H1 (cell line): ENCODE data around the gene AFF1. TPM values are rescaled to one million over a fixed set of nuclear protein-coding genes. Genes with fewer than 3 reads are reported as not detected.

Experiments
- CTCF ChIA-PET: fragments of 300-600 bp; sonication (Branson Sonifier 250); formaldehyde crosslinking; loops from one replicate; lab custom pipeline; 2021; ENCODE audit not compliant: partially characterized antibody; lab: Charles Lee
- POLR2A ChIA-PET: fragments of 300-600 bp; sonication (Branson Sonifier 250); formaldehyde crosslinking; loops from one replicate; lab custom pipeline; 2021; ENCODE audit warnings: inconsistent platforms; ENCODE audit not compliant: partially characterized antibody; lab: Charles Lee
- DNase-seq, 2 experiments: peaks; one replicate each; pipeline versions ENCODE4 v3.0.0 to v3.0.0-alpha.2; 2010 to 2022; ENCODE audit warnings: low spot score in 2 of 2, low read depth in 1 of 2, mixed read lengths in 1 of 2
- FAIRE-seq: peaks from 2 replicates; lab custom pipeline; 2011; peaks lifted over from hg19 to GRCh38; lab: Jason Lieb, UNC
- H2AFZ ChIP-seq: 2 replicates; pipeline ENCODE4 v1.8.1; 2012; ENCODE audit warnings: low read length, inconsistent platforms
- H2AK5ac ChIP-seq: 2 replicates; pipeline ENCODE4 v1.6.1; 2013; ENCODE audit warnings: low read depth, low read length
- H2BK120ac ChIP-seq: replicated peaks from 2 replicates; pipeline ENCODE3; 2013; ENCODE audit warnings: low read depth, low read length, inconsistent platforms
- H2BK12ac ChIP-seq: 2 replicates; pipeline ENCODE4 v1.6.1; 2013; ENCODE audit warnings: low read depth, low read length
- H2BK15ac ChIP-seq: 2 replicates; pipeline ENCODE4 v1.6.1; 2013; ENCODE audit warnings: low read length
- H2BK20ac ChIP-seq: 2 replicates; pipeline ENCODE4 v1.6.1; 2013; ENCODE audit warnings: low read length
- H2BK5ac ChIP-seq: 2 replicates; pipeline ENCODE4 v1.6.1; 2013; ENCODE audit warnings: low read depth, low read length
- H3K14ac ChIP-seq: 2 replicates; pipeline ENCODE4 v1.6.1; 2013; ENCODE audit warnings: inconsistent platforms; ENCODE audit not compliant: insufficient read length
- H3K18ac ChIP-seq: 2 replicates; pipeline ENCODE4 v1.6.1; 2013; ENCODE audit warnings: low read length; ENCODE audit errors: extremely low read depth
- H3K23ac ChIP-seq: 2 replicates; pipeline ENCODE4 v1.6.1; 2013; ENCODE audit warnings: inconsistent platforms; ENCODE audit not compliant: insufficient read length
- H3K23me2 ChIP-seq: 2 replicates; pipeline ENCODE4 v1.6.1; 2013; ENCODE audit warnings: low read depth, low read length
- H3K27ac ChIP-seq: 2 replicates; pipeline ENCODE4 v1.6.1; 2011; ENCODE audit warnings: low read depth, low read length, inconsistent platforms
- H3K27me3 ChIP-seq, 4 experiments: replicated peaks in 1 of 4; 1 replicate in 1 of 4; 2 replicates in 3 of 4; pipeline versions ENCODE4 v1.6.1 to v1.8.1; 2011 to 2013; ENCODE audit warnings: low read length in 3 of 4, mild to moderate bottlenecking in 3 of 4, inconsistent platforms in 2 of 4, mixed read lengths in 2 of 4, moderate library complexity in 1 of 4; ENCODE audit not compliant: control insufficient read depth in 3 of 4, insufficient read depth in 3 of 4; ENCODE audit errors: extremely low read depth in 1 of 4
- H3K36me3 ChIP-seq, 4 experiments: 2 replicates each; pipeline versions ENCODE4 v1.6.1 to v1.8.1; 2011 to 2013; ENCODE audit warnings: mild to moderate bottlenecking in 4 of 4, low read length in 3 of 4, moderate library complexity in 2 of 4, control low read depth in 1 of 4, inconsistent platforms in 1 of 4; ENCODE audit not compliant: insufficient read depth in 4 of 4, control insufficient read depth in 2 of 4
- H3K4ac ChIP-seq: replicated peaks from 2 replicates; pipeline ENCODE3; 2013; ENCODE audit warnings: low read length, low read depth, mixed read lengths, inconsistent platforms; ENCODE audit not compliant: insufficient read length
- H3K4me1 ChIP-seq, 4 experiments: replicated peaks in 1 of 4; 1 replicate in 1 of 4; 2 replicates in 3 of 4; pipeline versions ENCODE4 v1.6.1 to v1.8.1; 2011 to 2013; ENCODE audit warnings: low read length in 3 of 4, inconsistent platforms in 2 of 4, mixed read lengths in 1 of 4; ENCODE audit not compliant: insufficient read depth in 4 of 4, control insufficient read depth in 3 of 4
- H3K4me2 ChIP-seq, 2 experiments: 2 replicates each; pipeline versions ENCODE4 v1.6.1 to v1.8.1; 2011 to 2013; ENCODE audit warnings: low read depth in 2 of 2, low read length in 2 of 2, control low read depth in 1 of 2, inconsistent platforms in 1 of 2, mild to moderate bottlenecking in 1 of 2; ENCODE audit not compliant: insufficient read depth in 1 of 2
- H3K4me3 ChIP-seq, 4 experiments: fragments of 200-600, 300-600 bp in 1 of 4; sonication (generic), shearing (Covaris generic), sonication (Bioruptor Twin) in 1 of 4; 2 replicates each; pipeline versions ENCODE4 v1.5.1 to v1.8.1; 2011 to 2016; ENCODE audit warnings: low read length in 4 of 4, low read depth in 3 of 4, control low read depth in 2 of 4, inconsistent platforms in 2 of 4, mild to moderate bottlenecking in 2 of 4, mixed read lengths in 1 of 4, moderate library complexity in 1 of 4; ENCODE audit not compliant: insufficient read depth in 2 of 4; ENCODE audit errors: extremely low read depth in 1 of 4
- H3K56ac ChIP-seq: replicated peaks from 2 replicates; pipeline ENCODE3; 2013; ENCODE audit warnings: low read depth, mild to moderate bottlenecking, mixed read lengths, low read length, inconsistent platforms; ENCODE audit not compliant: insufficient read length
- H3K79me1 ChIP-seq: 2 replicates; pipeline ENCODE4 v1.6.1; 2013; ENCODE audit warnings: low read depth, low read length, control low read depth
- H3K79me2 ChIP-seq, 2 experiments: 2 replicates each; pipeline versions ENCODE4 v1.6.1 to v1.8.1; 2012 to 2013; ENCODE audit warnings: low read length in 2 of 2, mild to moderate bottlenecking in 2 of 2, inconsistent platforms in 1 of 2; ENCODE audit not compliant: insufficient read depth in 2 of 2, control insufficient read depth in 1 of 2
- H3K9ac ChIP-seq, 4 experiments: replicated peaks in 1 of 4; 1 replicate in 1 of 4; 2 replicates in 3 of 4; pipeline versions ENCODE4 v1.6.1 to v1.8.1; 2011 to 2013; ENCODE audit warnings: low read depth in 3 of 4, low read length in 3 of 4, control low read depth in 2 of 4, mild to moderate bottlenecking in 2 of 4, moderate library complexity in 2 of 4, inconsistent platforms in 1 of 4; ENCODE audit errors: extremely low read depth in 1 of 4
- H3K9me3 ChIP-seq, 2 experiments: 2 replicates each; pipeline versions ENCODE4 v1.6.1 to v1.8.1; 2012 to 2013; ENCODE audit warnings: mild to moderate bottlenecking in 2 of 2, moderate library complexity in 2 of 2, control low read depth in 1 of 2, inconsistent platforms in 1 of 2, low read depth in 1 of 2, low read length in 1 of 2, mixed read lengths in 1 of 2; ENCODE audit not compliant: insufficient read depth in 2 of 2
- H4K20me1 ChIP-seq, 2 experiments: replicated peaks in 1 of 2; 2 replicates each; pipeline versions ENCODE3 to v1.8.1; 2011 to 2013; ENCODE audit warnings: inconsistent platforms in 2 of 2, low read length in 2 of 2, mild to moderate bottlenecking in 1 of 2; ENCODE audit not compliant: insufficient read depth in 2 of 2, control insufficient read depth in 1 of 2
- H4K5ac ChIP-seq: 2 replicates; pipeline ENCODE4 v1.6.1; 2013; ENCODE audit warnings: low read length, low read depth, mixed read lengths, inconsistent platforms; ENCODE audit not compliant: insufficient read length
- H4K8ac ChIP-seq: 2 replicates; pipeline ENCODE4 v1.8.0; 2013; ENCODE audit warnings: mild to moderate bottlenecking, moderate library complexity, low read length, inconsistent platforms; ENCODE audit not compliant: insufficient read depth; ENCODE audit errors: extremely low read depth
- H4K91ac ChIP-seq: replicated peaks from 2 replicates; pipeline ENCODE3; 2013; ENCODE audit warnings: low read length, mixed read lengths, inconsistent platforms; ENCODE audit not compliant: insufficient read length
- ASH2L ChIP-seq: fragments of 200-600, 300-600 bp; sonication (generic); IDR thresholded peaks from one replicate; pipeline ENCODE4 v1.7.1; 2017; ENCODE audit warnings: low read length
- CTCF ChIP-seq, 3 experiments: IDR thresholded peaks; 1 replicate in 2 of 3; 2 replicates in 1 of 3; pipeline versions ENCODE4 v1.5.1 to v1.6.1; 2011; ENCODE audit warnings: low read length in 3 of 3, mild to moderate bottlenecking in 3 of 3, inconsistent platforms in 2 of 3, low read depth in 1 of 3, moderate library complexity in 1 of 3; ENCODE audit not compliant: insufficient read depth in 1 of 3; ENCODE audit errors: control extremely low read depth in 1 of 3
- whole genome bisulfite sequencing, 2 experiments: shearing (Covaris generic) in 1 of 2; methylation state at CpG; one replicate each; pipeline versions ENCODE4 v1.1.6 to v1.1.7; 2013 to 2015; ENCODE audit warnings: low lambda C conversion rate in 2 of 2, mixed read lengths in 2 of 2, inconsistent platforms in 1 of 2, low coverage in 1 of 2, missing lambda C conversion rate in 1 of 2; ENCODE audit not compliant: insufficient replicate concordance in 2 of 2, insufficient coverage in 1 of 2, insufficient read length in 1 of 2; ENCODE audit errors: extremely low coverage in 1 of 2, missing lambda C conversion rate in 1 of 2; 5-methylcytosine and 5-hydroxymethylcytosine counted together
- polyA plus RNA-seq, 7 experiments: library from polyadenylated mRNA; depleted of rRNA in 3 of 7; stranded (reverse) in 5 of 7; unstranded in 2 of 7; fragments of >200 nt in 5 of 7; fragments of 200-250 nt in 2 of 7; gene quantifications; 1 replicate in 5 of 7; 2 replicates in 1 of 7; 4 replicates in 1 of 7; pipeline versions ENCODE4 v1.2.1 to v1.2.3, GENCODE V29; 2011 to 2013; ENCODE audit warnings: missing spikeins in 2 of 7, mixed read lengths in 2 of 7
- total RNA-seq: library from RNA; stranded (reverse); fragmentation: NEBNext Ultra II Directional; extraction: Animal tissue kit (Norgen Biotek cat#: 25700); gene quantifications from 2 replicates; pipeline ENCODE4 v1.2.1, GENCODE V29; 2021

Gene AFF1
- total and polyA plus RNA-seq, 2 of the 8 experiments (the other 6 are each of a cell fraction or from before 2014, with no cell fraction given) = 14.8 to 85.5 TPM

- H2AFZ ChIP-seq = no peak overlapping the region
- no peak overlapping the region for H3K14ac ChIP-seq
- H3K4me2 ChIP-seq = no peak overlapping the region
- no peak overlapping the region for H2BK12ac ChIP-seq
- DNase-seq (no peak), FAIRE-seq (no peak)
- H2BK5ac ChIP-seq = no peak overlapping the region
- no peaks in the 10 kb centered on the region for H3K9me3 ChIP-seq
- H4K8ac ChIP-seq = no peak overlapping the region
- no peaks in the 10 kb centered on the region for H3K79me1 ChIP-seq
- H3K27ac ChIP-seq = no peak overlapping the region
- H4K91ac ChIP-seq = no peak overlapping the region
- H3K18ac ChIP-seq = no peak overlapping the region
- CTCF ChIA-PET = interaction anchor here (0.6 to 1.2 kb wide), 2 partner anchors 13 to 45 kb away, joined by 3 read pairs; no protein-coding TSS in a partner anchor
- H4K5ac ChIP-seq = no peak overlapping the region
- H2BK120ac ChIP-seq = no peak overlapping the region
- H3K27me3 ChIP-seq = no peaks in the 10 kb centered on the region
- no peaks in the 10 kb centered on the region for H4K20me1 ChIP-seq
- no peak overlapping the region for H2AK5ac ChIP-seq
- WGBS, 2 experiments = 100% methylated on average over 1 of the region's 1 CpG; no CpG with 5 or more reads in 1 of the 2 experiments
- no peak overlapping the region for H2BK15ac ChIP-seq
- H3K4me1 ChIP-seq = no peaks in the 10 kb centered on the region
- H3K56ac ChIP-seq = no peak overlapping the region
- H3K79me2 ChIP-seq = peaks cover 0 to 40% of the 10 kb centered on the region in 2 experiments; a peak in 2 of 4 replicates
- no peak overlapping the region for H3K4ac ChIP-seq
- POLR2A ChIA-PET = interaction anchor here (1.2 to 4.3 kb wide), 2 partner anchors 8 to 14 kb away, joined by 4 to 30 read pairs; no protein-coding TSS in a partner anchor
- H3K36me3 ChIP-seq = peaks cover 0 to 2% (median 0%) of the 10 kb centered on the region in 4 experiments; a peak in 2 of 8 replicates
- H3K23me2 ChIP-seq = no peaks in the 10 kb centered on the region
- no peak overlapping the region for H3K9ac ChIP-seq
- no peak overlapping the region for H2BK20ac ChIP-seq
- no peak overlapping the region for H3K23ac ChIP-seq
- TF ChIP-seq ASH2L (no peak), CTCF (IDR thresholded peaks at IDR 0.05; ENCODE audit: control extremely low read depth in 1 of 3, insufficient read depth in 1 of 3, low read depth in 1 of 3, low read length in 3 of 3) (no peak)
- no peak overlapping the region for H3K4me3 ChIP-seq
Measured at GRCh38 chr4:86991994-86992393, 57.2 kb downstream of the AFF1 start.
